GM12892 (cell line): ENCODE measurements around the gene POMC.
"Not testable (repeated sequence)": the region's sequence is repeated elsewhere in the genome, so short reads cannot be mapped to it uniquely, and the experiment has no call there.

Source experiments
- DNase-seq: peaks from one replicate; pipeline ENCODE4 v3.0.0; 2011; ENCODE audit not compliant: insufficient read length
- FAIRE-seq: peaks from 2 replicates; lab custom pipeline; 2011; peaks lifted over from hg19 to GRCh38; lab: Jason Lieb, UNC
- POLR2A ChIP-seq: IDR thresholded peaks from 2 replicates; pipeline ENCODE4 v1.6.1; 2011; ENCODE audit warnings: low read depth, low read length, control low read depth
- POLR2AphosphoS5 ChIP-seq: IDR thresholded peaks from 2 replicates; pipeline ENCODE4 v1.6.1; 2011; ENCODE audit warnings: low read depth, low read length, control low read depth
- TAF1 ChIP-seq: IDR thresholded peaks from 2 replicates; pipeline ENCODE4 v1.6.1; 2011; ENCODE audit warnings: low read depth, mild to moderate bottlenecking, control low read depth, low read length, borderline replicate concordance

The POMC gene

DNA sequence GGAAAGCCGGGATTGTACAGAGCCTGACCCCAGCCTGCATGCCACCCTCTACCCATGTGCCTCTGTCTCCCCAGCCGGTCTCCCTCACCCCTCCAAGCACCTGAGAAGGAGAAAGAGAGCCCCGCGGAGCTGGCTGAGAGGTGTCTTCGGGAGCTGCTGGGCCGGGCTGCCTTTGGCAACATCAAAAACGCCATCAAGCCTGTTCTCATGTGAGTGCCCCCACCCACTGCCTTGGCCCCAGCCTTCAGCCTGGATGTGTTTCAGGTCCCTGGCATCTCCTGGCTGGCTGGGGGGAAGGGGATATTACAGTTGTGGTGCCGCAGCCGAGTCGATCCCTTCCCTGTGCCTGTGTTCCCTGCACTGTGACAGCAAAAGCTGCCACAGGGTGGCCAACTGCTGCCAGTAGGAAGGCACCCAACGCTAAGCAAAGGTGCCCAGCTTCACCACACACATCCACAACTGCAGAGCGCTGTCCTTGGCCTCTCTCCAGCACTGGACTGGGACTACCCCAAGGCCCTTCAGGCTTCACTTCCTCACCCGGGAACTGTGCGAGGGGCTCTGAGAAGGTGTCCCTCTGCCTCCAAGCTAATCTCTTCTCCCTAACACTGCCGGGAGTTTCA lies 38.4 kb downstream of the POMC start:
- TF ChIP-seq POLR2A (no peak), TAF1 (no peak), POLR2AphosphoS5 (no peak)
- DNase-seq (no peak), FAIRE-seq (no peak)

- TF ChIP-seq POLR2A (no peak), TAF1 (no peak), POLR2AphosphoS5 (no peak)
- DNase-seq: no peak
- FAIRE-seq: no peak
Measured at GRCh38 chr2:25127646-25128045, 40.7 kb downstream of the POMC start.

GRCh38 chr2:25127071-25127470 lies 41.3 kb downstream of the POMC start:
- FAIRE-seq: not testable (repeated sequence)

DNA sequence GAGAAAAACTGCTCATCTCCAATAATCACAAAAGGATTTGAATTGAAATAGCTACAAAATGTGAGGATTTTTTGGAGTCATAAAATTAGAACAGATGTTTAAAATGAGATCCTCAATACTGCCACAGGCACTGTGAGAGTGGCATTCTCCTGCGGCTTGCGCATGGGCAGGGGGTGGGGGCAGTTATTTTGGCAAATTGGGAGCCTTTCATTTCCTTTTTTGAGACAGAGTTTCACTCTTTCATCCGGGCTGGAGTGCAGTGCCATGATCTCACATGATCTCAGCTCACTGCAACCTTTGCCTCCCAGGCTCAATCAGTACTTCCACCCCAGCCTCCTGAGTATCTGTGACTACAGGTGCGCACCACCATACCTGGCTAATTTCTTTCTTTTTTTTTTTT lies 42.4 kb downstream of the POMC start:
- DNase-seq (no peak), FAIRE-seq (no peak)
- TF ChIP-seq POLR2A: no peak
- no peak for TF ChIP-seq POLR2AphosphoS5
- no peak for TF ChIP-seq TAF1

More at GRCh38 chr2:25127071-25127470, 41.3 kb downstream of the POMC start:
- DNase-seq: not testable (repeated sequence)

GRCh38 chr2:25125189-25125588 lies 43.2 kb downstream of the POMC start:
- TF ChIP-seq POLR2AphosphoS5 (no peak), POLR2A (no peak), TAF1 (no peak)
- no peak for FAIRE-seq
- DNase-seq: no peak

DNA sequence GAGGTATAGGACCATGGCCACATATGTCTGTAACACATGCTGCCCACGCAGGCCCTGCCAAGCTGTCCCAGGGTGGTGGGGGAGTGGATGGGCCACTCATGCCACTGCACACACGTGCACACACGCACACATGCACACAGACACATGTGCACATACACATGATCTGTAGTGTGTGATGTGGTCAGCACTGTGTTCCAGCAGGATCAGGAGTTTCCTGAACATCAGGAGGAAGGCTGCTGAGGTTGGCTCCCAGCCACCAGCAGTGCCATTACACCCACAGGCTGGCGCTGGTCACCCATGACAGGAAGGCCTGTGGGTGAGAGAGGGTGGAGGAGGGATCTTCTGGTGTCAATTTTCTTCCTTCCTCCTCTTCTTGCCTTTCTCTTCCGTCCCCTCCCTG lies 44.7 kb downstream of the POMC start:
- DNase-seq (no peak), FAIRE-seq (no peak)
- TF ChIP-seq TAF1 (no peak), POLR2AphosphoS5 (no peak), POLR2A (no peak)

GRCh38 chr2:25122367-25122766 lies 46.0 kb downstream of the POMC start:
- no peak for FAIRE-seq

GRCh38 chr2:25119263-25119662 lies 49.1 kb downstream of the POMC start:
- TF ChIP-seq POLR2AphosphoS5 (no peak), TAF1 (no peak), POLR2A (no peak)
- FAIRE-seq (no peak), DNase-seq (no peak)

More at GRCh38 chr2:25122367-25122766, 46.0 kb downstream of the POMC start:
- no peak for DNase-seq
- TF ChIP-seq POLR2AphosphoS5 (no peak), TAF1 (no peak), POLR2A (no peak)

DNA sequence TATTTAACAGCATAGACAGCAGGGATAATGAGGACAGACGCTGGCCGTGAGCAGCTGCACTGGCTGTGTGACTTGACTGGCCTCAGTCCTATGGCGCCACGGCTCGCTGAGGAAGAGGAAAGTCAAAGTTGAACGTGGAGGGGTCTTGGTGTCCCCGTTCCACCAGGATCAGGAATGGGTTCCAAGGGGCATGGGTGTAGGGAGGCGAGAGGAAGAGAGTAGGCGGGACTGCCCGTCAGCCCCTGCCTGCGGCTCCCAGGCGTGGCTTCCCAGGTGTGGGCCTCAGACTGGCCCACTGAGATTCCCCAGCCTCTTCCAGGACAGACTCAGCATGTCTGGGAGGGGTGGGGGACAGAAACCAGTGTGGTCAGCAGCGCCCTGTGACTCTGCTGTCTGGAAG lies 51.4 kb downstream of the POMC start:
- FAIRE-seq: no peak
- no peak for DNase-seq
- TF ChIP-seq POLR2AphosphoS5 (no peak), POLR2A (no peak), TAF1 (no peak)

- DNase-seq: no peak
- no peak for FAIRE-seq
- TF ChIP-seq POLR2A (no peak), TAF1 (no peak), POLR2AphosphoS5 (no peak)
Measured at GRCh38 chr2:25115902-25116301, 52.5 kb downstream of the POMC start.

DNA sequence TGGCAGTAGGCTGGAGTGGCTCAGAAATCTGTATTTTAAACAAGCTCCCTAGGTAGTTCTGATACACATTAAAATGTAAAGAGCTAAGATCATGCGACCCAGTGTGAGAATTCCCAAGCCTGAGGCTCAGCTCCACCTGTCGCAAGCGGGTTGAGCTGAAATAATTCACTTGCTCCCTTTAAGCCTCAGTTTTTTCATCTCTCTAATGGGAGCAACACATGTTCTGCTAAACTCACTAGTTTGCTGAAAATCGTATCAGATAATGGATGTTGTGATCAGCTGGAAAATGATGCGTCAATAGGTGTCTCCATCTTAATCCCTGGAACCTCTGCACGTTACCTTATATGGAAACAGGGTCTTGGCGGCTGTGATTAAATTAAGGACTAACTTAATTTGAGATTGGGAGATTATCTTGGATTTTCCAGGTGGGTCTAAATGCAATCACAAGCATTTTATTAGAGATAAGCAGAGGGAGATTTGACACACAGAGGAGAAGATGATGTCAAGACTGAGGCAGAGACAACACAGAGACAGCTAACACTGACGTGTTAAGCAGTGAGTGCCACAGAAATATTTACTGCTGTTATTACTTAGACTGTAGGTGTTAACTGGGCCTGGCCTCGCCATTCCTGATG lies 53.0 kb downstream of the POMC start:
- no peak for DNase-seq
- TF ChIP-seq TAF1 (no peak), POLR2A (no peak), POLR2AphosphoS5 (no peak)
- no peak for FAIRE-seq

DNA sequence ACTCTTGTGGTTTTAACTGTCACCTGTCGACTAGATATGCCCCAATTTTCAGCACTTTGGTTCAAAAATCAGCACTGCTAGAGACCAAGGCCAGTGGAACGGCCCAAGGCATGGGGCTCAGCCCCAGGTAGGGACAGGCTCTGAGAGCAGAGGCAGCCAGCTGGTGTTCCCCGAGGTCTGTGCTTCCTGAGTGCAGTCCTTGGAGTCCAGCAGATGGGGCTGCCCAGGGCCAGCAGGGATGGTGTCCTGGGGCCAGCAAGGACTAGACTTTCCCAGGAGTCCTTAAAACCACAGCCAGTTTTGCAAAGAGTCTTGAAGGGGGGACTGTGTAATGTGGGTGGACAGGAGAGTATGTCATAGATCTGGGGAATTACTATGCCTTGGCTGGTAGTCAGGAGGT lies 56.3 kb downstream of the POMC start:
- DNase-seq (no peak), FAIRE-seq (no peak)
- TF ChIP-seq POLR2A (no peak), TAF1 (no peak), POLR2AphosphoS5 (no peak)
